A549 (cell line): Measurements from ENCODE around the gene ONECUT3. TPM values are rescaled to one million over a fixed set of nuclear protein-coding genes. Genes with fewer than 3 reads are reported as not detected.

ENCODE experiments used
- ATAC-seq, 2 experiments: fragments of 200-7000 bp in 1 of 2; fragments of >200 bp in 1 of 2; cut with Nextera tagmentation in 1 of 2; cut with Tn5 transposase in 1 of 2; 3 replicates each; pipeline versions ENCODE4 v1.8.0 to v1.9.1; 2018 to 2020; ENCODE audit warnings: mild to moderate bottlenecking in 1 of 2, moderate library complexity in 1 of 2
- CTCF ChIA-PET: fragments of 300-600 bp; sonication (Branson Sonifier 250); formaldehyde crosslinking; extraction: SDS; loops from one replicate; lab custom pipeline; 2021; ENCODE audit warnings: antibody characterized with exemption, inconsistent platforms; lab: Yijun Ruan, JAX
- POLR2A ChIA-PET: fragments of 350-600 bp; formaldehyde crosslinking; extraction: SDS; loops from one replicate; lab custom pipeline; 2021; ENCODE audit warnings: antibody characterized with exemption, inconsistent platforms; lab: Yijun Ruan, JAX
- DNase-seq, 2 experiments: peaks; one replicate each; pipeline versions ENCODE4 v3.0.0 to v3.0.0-alpha.2; 2011 to 2016; ENCODE audit warnings: low read depth in 1 of 2, low spot score in 1 of 2
- FAIRE-seq: peaks from 2 replicates; lab custom pipeline; 2011; peaks lifted over from hg19 to GRCh38; lab: Jason Lieb, UNC
- H3K27ac ChIP-seq, 2 experiments: fragments of >200 bp; sonication (Bioruptor Twin); formaldehyde crosslinking; 3 replicates each; pipeline ENCODE4 v1.5.1; 2016 to 2017
- H3K4me1 ChIP-seq: fragments of >200 bp; sonication (Bioruptor Twin); formaldehyde crosslinking; 3 replicates; pipeline ENCODE4 v1.6.1; 2016
- H3K4me2 ChIP-seq: fragments of >200 bp; sonication (Bioruptor Twin); formaldehyde crosslinking; 3 replicates; pipeline ENCODE4 v1.6.1; 2016
- H3K4me3 ChIP-seq: fragments of >200 bp; sonication (Bioruptor Twin); formaldehyde crosslinking; 3 replicates; pipeline ENCODE4 v1.5.1; 2016
- H3K9me3 ChIP-seq: fragments of >200 bp; sonication (Bioruptor Twin); formaldehyde crosslinking; 3 replicates; pipeline ENCODE4 v1.6.1; 2016
- CBX8 ChIP-seq: fragments of 200-600 bp; sonication (generic); IDR thresholded peaks from 2 replicates; pipeline ENCODE4 v1.6.1; 2016
- CEBPB ChIP-seq, 2 experiments: fragments of >200 bp in 1 of 2; sonication (Bioruptor Twin) in 1 of 2; formaldehyde crosslinking in 1 of 2; IDR thresholded peaks; 2 replicates each; pipeline ENCODE4 v1.6.1; 2012 to 2016
- CHD2 ChIP-seq: fragments of 150-350 bp; IDR thresholded peaks from 2 replicates; pipeline ENCODE4 v1.6.1; 2014; ENCODE audit warnings: low read length; ENCODE audit not compliant: partially characterized antibody
- EP300 ChIP-seq, 2 experiments: fragments of >200 bp; sonication (Bioruptor Twin); formaldehyde crosslinking; IDR thresholded peaks; 2 replicates in 1 of 2; 3 replicates in 1 of 2; pipeline ENCODE4 v1.6.1; 2016 to 2017
- FOSB ChIP-seq: fragments of 250-450 bp; sonication (Bioruptor Pico); IDR thresholded peaks from 2 replicates; pipeline ENCODE4 v1.5.0; 2020; ENCODE audit warnings: mild to moderate bottlenecking, moderate library complexity
- FOXS1 ChIP-seq: fragments of 250-450 bp; sonication (Bioruptor Pico); IDR thresholded peaks from 2 replicates; pipeline ENCODE4 v1.5.0; 2020; ENCODE audit warnings: mild to moderate bottlenecking, moderate library complexity
- HOXA7 ChIP-seq: fragments of 250-450 bp; sonication (Bioruptor Pico); IDR thresholded peaks from 2 replicates; pipeline ENCODE4 v1.5.0; 2020; ENCODE audit warnings: mild to moderate bottlenecking, moderate library complexity
- JUN ChIP-seq, 2 experiments: fragments of >200 bp; sonication (Bioruptor Twin); formaldehyde crosslinking; IDR thresholded peaks; 2 replicates in 1 of 2; 3 replicates in 1 of 2; pipeline ENCODE4 v1.6.1; 2016 to 2017
- JUNB ChIP-seq: fragments of >200 bp; sonication (Bioruptor Twin); formaldehyde crosslinking; IDR thresholded peaks from 2 replicates; pipeline ENCODE4 v1.6.1; 2016
- KDM1A ChIP-seq: fragments of 200-600 bp; sonication (generic); IDR thresholded peaks from 2 replicates; pipeline ENCODE4 v1.6.1; 2016; ENCODE audit warnings: low read depth, mild to moderate bottlenecking
- KDM5A ChIP-seq: fragments of 200-600 bp; sonication (generic); IDR thresholded peaks from 2 replicates; pipeline ENCODE4 v1.6.1; 2016; ENCODE audit warnings: antibody characterized with exemption, mild to moderate bottlenecking
- NPAS2 ChIP-seq: fragments of 250-450 bp; sonication (Bioruptor Pico); IDR thresholded peaks from 2 replicates; pipeline ENCODE4 v1.8.0; 2022; ENCODE audit warnings: mild to moderate bottlenecking, moderate library complexity, borderline replicate concordance
- NR3C1 ChIP-seq: fragments of >200 bp; sonication (Bioruptor Twin); formaldehyde crosslinking; IDR thresholded peaks from 3 replicates; pipeline ENCODE4 v1.6.1; 2017
- POLR2A ChIP-seq: IDR thresholded peaks from 2 replicates; pipeline ENCODE4 v1.6.1; 2012; ENCODE audit warnings: mild to moderate bottlenecking, low read length
- POLR2AphosphoS2 ChIP-seq: conservative IDR thresholded peaks from 2 replicates; pipeline ENCODE4 v1.6.1; 2012; ENCODE audit warnings: low read length, improper control_type of control experiment, inconsistent platforms
- RCOR1 ChIP-seq: fragments of 150-350 bp; IDR thresholded peaks from 2 replicates; pipeline ENCODE4 v1.6.1; 2014; ENCODE audit warnings: antibody characterized with exemption, low read length, low read depth
- RNF2 ChIP-seq: fragments of 200-600 bp; sonication (generic); IDR thresholded peaks from 2 replicates; pipeline ENCODE4 v1.6.1; 2016; ENCODE audit warnings: low read depth, mild to moderate bottlenecking, antibody characterized with exemption, moderate library complexity, borderline replicate concordance
- SREBF2 ChIP-seq: fragments of 450-650 bp; IDR thresholded peaks from 2 replicates; pipeline ENCODE4 v1.6.1; 2014; ENCODE audit warnings: mild to moderate bottlenecking, moderate library complexity
- ZNF302 ChIP-seq: fragments of 250-450 bp; sonication (Bioruptor Pico); IDR thresholded peaks from 2 replicates; pipeline ENCODE4 v1.9.0; 2021; ENCODE audit warnings: inconsistent platforms, mild to moderate bottlenecking, moderate library complexity
- WGBS: methylation state at CpG from one replicate; pipeline ENCODE4 v1.1.6; 2017; ENCODE audit errors: missing lambda C conversion rate; 5-methylcytosine and 5-hydroxymethylcytosine counted together
- polyA minus RNA-seq: library from RNA; depleted of rRNA, polyadenylated mRNA; stranded (reverse); fragments of >200 nt; gene quantifications from 2 replicates; pipeline ENCODE4 v1.2.3, GENCODE V29; 2011; rRNA and poly(A)+ RNA removed
- polyA plus RNA-seq, 4 experiments: library from polyadenylated mRNA; depleted of rRNA in 3 of 4; stranded (reverse); fragments of >200 nt; fragmentation: RNase III in 1 of 4; extraction: RNeasy Plus Mini Kit Qiagen cat#74134 plus additional on column Dnase treatment in 1 of 4; gene quantifications; 2 replicates in 3 of 4; 3 replicates in 1 of 4; pipeline ENCODE4 v1.2.3, GENCODE V29; 2011 to 2017
- TF ChIP-seq, protein P1 (sequence below): fragments of >200 bp; sonication (Bioruptor Twin); formaldehyde crosslinking; IDR thresholded peaks from 2 replicates; pipeline ENCODE4 v1.6.1; 2016
- TF ChIP-seq, protein P2 (sequence below): fragments of >200 bp; sonication (Bioruptor Twin); formaldehyde crosslinking; IDR thresholded peaks from 3 replicates; pipeline ENCODE4 v1.6.1; 2016
- TF ChIP-seq, protein P3 (sequence below): fragments of 450-650 bp; IDR thresholded peaks from 2 replicates; pipeline ENCODE4 v1.6.1; 2014; ENCODE audit warnings: antibody characterized with exemption

Gene ONECUT3
- not detected in 2 replicates for polyA plus RNA-seq (2011; rRNA removed)
- not detected in 2 replicates for polyA plus RNA-seq (2012; cell fraction: cytosol; rRNA removed)
- polyA plus RNA-seq (2012; cell fraction: nucleus; rRNA removed), result not detected in 2 replicates
- 0.01 TPM in 1 of 3 replicates, not detected in the others for polyA plus RNA-seq (2017; fragmentation: RNase III; extraction: RNeasy Plus Mini Kit Qiagen cat#74134 plus additional on column Dnase treatment)
- not detected in 2 replicates for polyA minus RNA-seq

DNA sequence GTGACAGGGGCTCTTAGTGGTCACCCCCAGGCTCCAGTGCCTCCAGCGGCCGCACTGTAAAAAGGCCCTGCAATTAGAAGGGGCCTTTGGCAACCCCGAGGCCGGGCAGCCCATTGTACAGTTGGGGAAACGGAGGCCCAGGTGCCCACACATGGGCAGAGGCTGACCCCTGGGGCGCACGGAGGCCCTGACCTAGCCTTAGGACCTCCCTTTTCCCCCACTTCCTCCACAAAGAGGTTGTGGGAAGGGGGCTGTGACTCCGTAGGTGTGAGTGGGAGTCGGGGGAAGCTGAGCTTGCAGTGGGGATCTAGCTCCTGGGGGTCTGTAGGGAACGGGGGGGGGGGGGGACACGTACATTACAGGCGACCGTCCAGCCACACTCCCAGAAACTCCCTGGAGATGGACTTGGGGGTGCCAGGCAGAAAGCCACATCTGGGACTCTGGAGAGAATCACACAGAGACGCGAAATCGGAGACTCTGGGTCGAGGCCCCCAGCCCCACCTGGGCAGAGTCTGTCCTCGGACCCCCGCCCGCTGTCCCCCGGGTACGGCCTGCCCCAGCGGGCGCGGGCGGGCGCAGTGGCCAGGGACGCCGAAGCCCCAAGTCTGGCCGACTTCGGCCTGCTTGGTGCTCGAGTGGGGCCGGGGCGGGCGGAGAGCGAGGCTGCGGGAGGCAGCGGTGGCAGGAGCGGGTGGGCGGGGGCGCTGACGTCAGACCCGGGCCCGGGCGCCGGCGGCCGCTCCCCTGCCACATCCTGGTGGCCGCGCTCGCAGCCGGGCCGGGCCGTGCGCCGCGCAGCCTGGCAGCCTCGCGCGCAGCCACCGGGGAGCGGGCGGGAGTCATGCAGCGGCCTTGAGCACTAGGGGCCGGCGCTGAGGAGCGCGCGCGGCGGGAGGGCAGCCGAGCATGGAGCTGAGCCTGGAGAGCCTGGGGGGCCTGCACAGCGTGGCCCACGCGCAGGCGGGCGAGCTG, at the start of gene ONECUT3:
Gene ONECUT3, plus strand, starts transcription at position 750 of the 972 bp plus-strand sequence. Its CDS starts 157 bp downstream, at position 907.
- no peaks in the 10 kb centered on the region for H3K9me3 ChIP-seq
- TF ChIP-seq, protein P1, sequence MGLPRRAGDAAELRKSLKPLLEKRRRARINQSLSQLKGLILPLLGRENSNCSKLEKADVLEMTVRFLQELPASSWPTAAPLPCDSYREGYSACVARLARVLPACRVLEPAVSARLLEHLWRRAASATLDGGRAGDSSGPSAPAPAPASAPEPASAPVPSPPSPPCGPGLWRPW, result no peak
- TF ChIP-seq FOSB (CRISPR knock-in tag), result no peak
- TF ChIP-seq NR3C1, result no peak
- TF ChIP-seq JUN (IDR thresholded peaks at IDR 0.05), result no peak
- TF ChIP-seq, protein P2, sequence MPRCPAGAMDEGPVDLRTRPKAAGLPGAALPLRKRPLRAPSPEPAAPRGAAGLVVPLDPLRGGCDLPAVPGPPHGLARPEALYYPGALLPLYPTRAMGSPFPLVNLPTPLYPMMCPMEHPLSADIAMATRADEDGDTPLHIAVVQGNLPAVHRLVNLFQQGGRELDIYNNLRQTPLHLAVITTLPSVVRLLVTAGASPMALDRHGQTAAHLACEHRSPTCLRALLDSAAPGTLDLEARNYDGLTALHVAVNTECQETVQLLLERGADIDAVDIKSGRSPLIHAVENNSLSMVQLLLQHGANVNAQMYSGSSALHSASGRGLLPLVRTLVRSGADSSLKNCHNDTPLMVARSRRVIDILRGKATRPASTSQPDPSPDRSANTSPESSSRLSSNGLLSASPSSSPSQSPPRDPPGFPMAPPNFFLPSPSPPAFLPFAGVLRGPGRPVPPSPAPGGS, result no peak
- TF ChIP-seq CBX8, result no peak
- TF ChIP-seq RNF2, result no peak
- TF ChIP-seq HOXA7 (CRISPR knock-in tag), result no peak
- no peak for TF ChIP-seq ZNF302 (CRISPR knock-in tag)
- TF ChIP-seq KDM5A, result no peak
- no peak for TF ChIP-seq POLR2A
- no peak for TF ChIP-seq EP300 (IDR thresholded peaks at IDR 0.05)
- no peak for TF ChIP-seq POLR2AphosphoS2
- TF ChIP-seq NPAS2, result no peak
- TF ChIP-seq JUNB, result no peak
- no peak for TF ChIP-seq FOXS1 (CRISPR knock-in tag)
- TF ChIP-seq KDM1A, result no peak
- TF ChIP-seq, protein P3, sequence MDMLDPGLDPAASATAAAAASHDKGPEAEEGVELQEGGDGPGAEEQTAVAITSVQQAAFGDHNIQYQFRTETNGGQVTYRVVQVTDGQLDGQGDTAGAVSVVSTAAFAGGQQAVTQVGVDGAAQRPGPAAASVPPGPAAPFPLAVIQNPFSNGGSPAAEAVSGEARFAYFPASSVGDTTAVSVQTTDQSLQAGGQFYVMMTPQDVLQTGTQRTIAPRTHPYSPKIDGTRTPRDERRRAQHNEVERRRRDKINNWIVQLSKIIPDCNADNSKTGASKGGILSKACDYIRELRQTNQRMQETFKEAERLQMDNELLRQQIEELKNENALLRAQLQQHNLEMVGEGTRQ, result no peak
- no peak for TF ChIP-seq CHD2
- ChIA-PET POLR2A (no interaction called here), CTCF (interaction anchor here (2.0 kb wide), 1 partner anchor 81 kb away, joined by 7 read pairs; no protein-coding TSS in a partner anchor)
- no peak for FAIRE-seq
- no peak within 1 kb of the TSS for H3K27ac ChIP-seq
- peak within 1 kb of the TSS; percentile 48 for H3K4me2 ChIP-seq
- WGBS, result 10% methylated on average over 2 of the region's 77 CpGs
- H3K4me1 ChIP-seq, result peaks cover 32% of the 10 kb centered on the region
- H3K4me3 ChIP-seq, result no peak within 1 kb of the TSS
- no peak for DNase-seq
- no peak for ATAC-seq

DNA sequence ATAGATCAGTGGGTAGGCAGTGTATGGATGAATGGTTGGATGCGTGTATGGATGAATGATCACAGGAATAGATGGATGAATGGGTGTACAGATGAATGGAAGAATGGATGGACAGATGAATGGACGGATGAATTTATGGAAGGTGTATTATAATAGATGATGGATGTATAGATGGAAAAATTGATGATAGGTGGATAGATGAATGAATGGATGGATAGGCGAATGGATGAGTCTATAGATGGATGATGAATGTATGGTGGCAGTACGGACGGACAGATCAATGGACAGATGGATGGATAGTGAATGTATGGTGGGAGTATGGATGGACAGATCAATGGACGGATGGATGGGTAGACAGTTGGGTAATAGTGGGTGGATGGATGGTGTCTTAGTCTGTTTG, 49.0 kb upstream of the ONECUT3 start:
- ChIA-PET POLR2A (no interaction called here), CTCF (no interaction called here)
- H3K4me2 ChIP-seq, result no peak overlapping the region
- H3K27ac ChIP-seq, result no peak overlapping the region
- peaks cover 2% of the 10 kb centered on the region; the same call in 1 of the 3 replicates for H3K9me3 ChIP-seq
- ATAC-seq, result no peak
- no peak for FAIRE-seq
- no peak for TF ChIP-seq CEBPB (IDR thresholded peaks at IDR 0.05)
- TF ChIP-seq NR3C1, result no peak
- no peak for TF ChIP-seq RCOR1
- no peak for TF ChIP-seq POLR2AphosphoS2
- no peak for TF ChIP-seq SREBF2
- H3K4me3 ChIP-seq, result no peak overlapping the region
- H3K4me1 ChIP-seq, result no peaks in the 10 kb centered on the region
- 60% methylated on average over 6 of the region's 6 CpGs for WGBS
- DNase-seq, result no peak
